Measurements from ENCODE around the gene FCHSD2.

- TF ChIP-seq POLR2A (IDR thresholded peaks at IDR 0.05) = no peak
- TF ChIP-seq POLR2AphosphoS5 (IDR thresholded peaks at IDR 0.05) = no peak
- no peak for TF ChIP-seq CTCF (IDR thresholded peaks at IDR 0.05)
Observed at GRCh38 chr11:73085189-73085875, 56.8 kb downstream of the FCHSD2 start.

All from suprapubic skin (tissue), 4 donors.